GM19099 (cell line): ENCODE measurements around the gene TPSB2.

Experiments
- POLR2A ChIP-seq: IDR thresholded peaks from 3 replicates; pipeline ENCODE4 v1.6.1; 2011; ENCODE audit warnings: low read depth; ENCODE audit not compliant: insufficient read length; ENCODE audit errors: extremely low read depth

Gene TPSB2

DNA sequence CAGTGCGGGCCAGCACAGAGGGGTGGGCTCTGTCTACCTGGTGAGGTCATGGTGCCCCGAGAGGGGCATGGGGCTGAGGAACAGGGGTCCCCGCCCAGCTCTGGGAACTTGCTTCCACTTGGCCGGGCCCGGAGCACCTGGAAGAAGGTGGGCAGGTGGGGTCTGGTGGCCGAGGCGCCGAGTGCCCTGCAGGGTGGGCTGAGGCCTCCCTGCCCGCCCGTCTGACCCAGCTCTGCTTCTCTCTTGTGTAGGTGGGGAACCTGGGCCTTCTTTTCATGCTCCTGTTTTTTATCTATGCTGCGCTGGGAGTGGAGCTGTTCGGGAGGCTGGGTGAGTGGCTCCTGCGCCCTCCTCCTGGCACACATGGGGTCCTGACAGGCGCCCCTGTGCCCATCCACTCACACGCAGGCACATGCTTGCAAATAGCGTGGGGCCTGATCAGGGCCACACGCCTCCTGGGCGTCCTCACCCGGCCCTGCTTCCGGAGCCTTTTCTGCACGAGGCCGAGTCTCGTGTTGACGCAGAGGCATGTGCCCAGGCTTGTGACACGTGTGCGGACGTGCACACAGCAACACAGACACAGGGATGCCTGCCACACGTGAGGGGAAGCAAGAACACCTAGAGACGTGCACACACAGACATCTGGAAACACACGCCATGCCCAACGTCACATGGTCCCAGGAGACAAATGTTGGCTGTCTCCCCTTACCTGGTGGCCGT, 13.1 kb downstream of the TPSB2 start:
- TF ChIP-seq POLR2A: no peak

DNA sequence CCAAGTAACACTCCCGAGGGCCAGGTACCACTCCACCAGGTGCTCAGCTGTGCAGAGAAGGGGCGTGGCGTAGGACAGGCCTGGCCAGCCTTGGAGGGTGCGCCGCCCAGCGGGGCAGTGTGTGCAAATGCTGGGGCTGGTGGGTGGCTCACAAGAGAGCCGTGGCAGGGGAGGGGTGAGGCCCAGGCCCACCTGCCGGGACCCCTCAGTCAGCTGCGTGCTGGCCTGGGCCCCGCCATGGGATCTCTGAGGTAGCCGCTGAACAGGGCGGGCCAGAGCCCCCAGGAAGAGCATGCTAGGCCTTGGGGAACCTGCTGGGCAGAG, 13.7 kb downstream of the TPSB2 start:
- no peak for TF ChIP-seq POLR2A

DNA sequence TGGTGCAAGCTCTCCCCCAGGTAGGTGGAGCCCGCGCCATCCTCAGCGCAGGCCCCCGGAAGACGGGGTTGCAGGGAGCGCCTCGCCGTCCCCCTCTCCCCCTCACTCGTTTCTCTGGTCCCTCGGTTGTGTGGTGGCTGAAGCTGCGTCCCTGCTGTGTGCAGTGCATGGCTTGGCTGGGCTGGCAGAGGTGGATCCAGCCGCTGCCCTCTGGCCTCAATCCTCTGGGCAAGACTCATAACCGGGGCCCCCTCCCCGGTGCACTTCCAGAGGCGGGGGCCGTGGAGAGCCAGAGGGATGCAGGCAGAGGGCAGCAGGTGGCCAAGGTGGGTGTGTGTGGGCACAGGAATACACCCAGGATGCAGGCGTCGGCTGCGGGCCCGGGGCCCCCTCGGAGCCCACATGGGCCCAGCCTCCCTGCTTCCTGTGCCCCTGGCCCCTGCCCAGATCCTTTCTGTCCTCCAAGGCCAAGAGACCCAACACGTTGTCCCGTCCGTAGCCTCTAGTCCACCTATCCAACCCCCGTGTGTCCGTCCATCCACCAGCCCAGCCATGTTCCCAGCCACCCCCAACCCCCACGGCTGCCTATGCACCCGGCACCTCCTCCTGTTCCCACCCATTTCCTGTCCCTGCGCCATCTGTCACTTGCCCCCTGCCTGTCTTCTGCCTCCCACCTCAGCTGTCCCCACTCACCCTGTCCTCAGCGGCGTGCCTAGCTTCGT, 14.2 kb downstream of the TPSB2 start:
- TF ChIP-seq POLR2A: no peak

DNA sequence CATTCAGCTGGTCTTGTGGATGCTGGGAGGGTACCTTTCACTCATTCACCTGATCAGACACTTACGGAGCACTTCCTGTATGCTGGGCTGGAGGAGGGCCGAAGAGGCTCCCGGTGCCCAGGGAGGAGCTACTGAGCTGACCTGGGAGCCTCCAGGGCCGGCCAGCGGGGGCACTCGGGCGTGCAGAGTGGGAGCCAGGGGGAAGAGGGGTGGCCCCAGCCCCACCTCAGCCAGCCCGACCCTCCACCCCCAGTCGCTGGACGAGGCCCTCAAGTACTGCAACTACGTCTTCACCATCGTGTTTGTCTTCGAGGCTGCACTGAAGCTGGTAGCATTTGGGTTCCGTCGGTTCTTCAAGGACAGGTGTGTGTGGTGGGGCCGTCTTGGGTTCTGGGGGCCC, 15.3 kb downstream of the TPSB2 start:
- no peak for TF ChIP-seq POLR2A

GRCh38 chr16:1213796-1214372, 16.1 kb downstream of the TPSB2 start:
- no peak for TF ChIP-seq POLR2A

DNA sequence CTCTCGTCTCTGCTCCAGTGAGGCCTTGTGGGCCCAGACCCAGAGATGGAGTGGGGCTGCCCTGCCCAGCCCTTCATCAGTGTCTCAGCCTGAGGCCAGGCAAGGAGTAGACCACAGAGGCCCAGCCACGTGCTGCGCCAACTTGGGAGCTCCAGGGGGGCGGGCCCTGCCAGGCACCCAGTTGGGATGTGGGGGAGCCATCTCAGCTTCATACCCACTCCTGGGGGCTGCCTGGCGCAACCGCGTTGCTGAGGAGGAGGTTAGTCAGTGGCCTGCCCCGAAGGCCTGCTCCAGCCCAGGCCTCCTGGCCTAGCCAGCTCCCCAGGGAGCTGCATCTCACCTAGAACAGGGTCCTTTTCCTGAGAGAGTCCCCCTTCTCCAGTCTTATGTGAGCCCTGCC, 16.8 kb downstream of the TPSB2 start:
- TF ChIP-seq POLR2A: no peak

GRCh38 chr16:1212616-1213194, 17.3 kb downstream of the TPSB2 start:
- no peak for TF ChIP-seq POLR2A

GRCh38 chr16:1211451-1212268, 18.3 kb downstream of the TPSB2 start:
- TF ChIP-seq POLR2A: no peak

GRCh38 chr16:1210461-1210860, 19.5 kb downstream of the TPSB2 start:
- TF ChIP-seq POLR2A: no peak

GRCh38 chr16:1209081-1209480, 20.9 kb downstream of the TPSB2 start:
- TF ChIP-seq POLR2A: no peak

DNA sequence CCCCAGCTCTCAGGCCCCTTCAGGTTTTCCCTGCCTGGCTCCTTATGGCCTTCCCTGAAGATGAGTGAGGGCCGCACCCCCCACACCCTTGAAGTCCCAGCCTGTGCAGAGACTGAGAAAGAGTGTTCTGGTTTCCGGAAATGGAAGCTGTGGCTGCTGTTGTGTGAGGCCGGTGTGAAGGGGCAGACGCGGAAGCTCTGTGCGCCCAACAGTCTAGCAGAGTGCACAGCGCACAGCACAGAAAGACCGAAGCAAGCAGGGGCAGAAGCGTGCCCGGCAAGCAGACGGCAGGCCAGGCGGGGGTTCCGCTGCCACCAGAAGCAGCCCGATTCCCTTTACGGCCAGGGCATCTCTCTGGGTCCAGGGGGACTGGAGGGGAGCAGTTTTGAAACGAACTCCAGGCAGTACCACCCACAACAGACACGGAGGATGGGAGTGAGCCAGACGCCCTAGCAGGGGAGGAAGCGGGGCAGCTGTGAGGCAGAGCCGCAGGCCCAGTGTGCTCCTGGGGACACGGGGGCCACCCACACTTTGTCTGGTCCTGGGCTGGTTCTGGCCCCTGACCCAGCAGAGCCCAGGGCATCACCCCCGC, 21.6 kb downstream of the TPSB2 start:
- TF ChIP-seq POLR2A: no peak

DNA sequence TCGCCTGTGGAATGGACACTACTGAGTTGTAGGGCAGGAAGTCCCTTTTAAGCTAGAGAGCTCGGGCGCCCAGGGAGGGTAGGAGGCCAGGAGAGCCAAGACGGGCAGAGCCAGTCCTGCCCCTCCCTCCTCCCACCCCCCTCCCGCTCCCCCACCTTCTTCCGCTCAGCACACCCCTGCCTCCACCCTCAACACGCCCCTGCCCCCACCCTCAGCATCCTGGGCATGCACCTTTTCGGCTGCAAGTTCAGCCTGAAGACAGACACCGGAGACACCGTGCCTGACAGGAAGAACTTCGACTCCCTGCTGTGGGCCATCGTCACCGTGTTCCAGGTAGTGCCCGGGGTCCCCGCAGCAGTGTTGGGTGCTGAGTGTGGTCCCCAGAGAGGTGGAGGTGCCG, 23.2 kb downstream of the TPSB2 start:
- TF ChIP-seq POLR2A: no peak

- no peak for TF ChIP-seq POLR2A
Observed at GRCh38 chr16:1206326-1206725, 23.7 kb downstream of the TPSB2 start.

DNA sequence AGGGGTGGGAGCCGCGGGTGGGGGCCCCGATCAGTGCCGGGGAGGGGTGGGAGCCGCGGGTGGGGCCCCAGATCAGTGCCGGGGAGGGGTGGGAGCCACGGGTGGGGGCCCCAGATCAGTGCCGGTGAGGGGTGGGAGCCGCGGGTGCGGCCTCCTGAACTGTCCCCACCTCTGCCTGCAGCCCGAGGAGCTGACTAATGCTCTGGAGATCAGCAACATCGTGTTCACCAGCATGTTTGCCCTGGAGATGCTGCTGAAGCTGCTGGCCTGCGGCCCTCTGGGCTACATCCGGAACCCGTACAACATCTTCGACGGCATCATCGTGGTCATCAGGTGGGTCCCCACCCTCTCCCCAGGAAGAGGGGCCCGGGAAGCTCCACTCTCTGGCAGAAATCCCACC, 25.1 kb downstream of the TPSB2 start:
- TF ChIP-seq POLR2A: no peak

- TF ChIP-seq POLR2A: no peak
Observed at GRCh38 chr16:1202274-1202673, 27.7 kb downstream of the TPSB2 start.
